Measurements from ENCODE around the gene SCGB1D1.

The SCGB1D1 gene

GRCh38 chr11:62190011-62190410 is at the start of gene SCGB1D1:
Gene SCGB1D1, plus strand, starts transcription at chr11:62190216. Its CDS starts 69 bp downstream, at chr11:62190285.
- no peak for DNase-seq

DNA sequence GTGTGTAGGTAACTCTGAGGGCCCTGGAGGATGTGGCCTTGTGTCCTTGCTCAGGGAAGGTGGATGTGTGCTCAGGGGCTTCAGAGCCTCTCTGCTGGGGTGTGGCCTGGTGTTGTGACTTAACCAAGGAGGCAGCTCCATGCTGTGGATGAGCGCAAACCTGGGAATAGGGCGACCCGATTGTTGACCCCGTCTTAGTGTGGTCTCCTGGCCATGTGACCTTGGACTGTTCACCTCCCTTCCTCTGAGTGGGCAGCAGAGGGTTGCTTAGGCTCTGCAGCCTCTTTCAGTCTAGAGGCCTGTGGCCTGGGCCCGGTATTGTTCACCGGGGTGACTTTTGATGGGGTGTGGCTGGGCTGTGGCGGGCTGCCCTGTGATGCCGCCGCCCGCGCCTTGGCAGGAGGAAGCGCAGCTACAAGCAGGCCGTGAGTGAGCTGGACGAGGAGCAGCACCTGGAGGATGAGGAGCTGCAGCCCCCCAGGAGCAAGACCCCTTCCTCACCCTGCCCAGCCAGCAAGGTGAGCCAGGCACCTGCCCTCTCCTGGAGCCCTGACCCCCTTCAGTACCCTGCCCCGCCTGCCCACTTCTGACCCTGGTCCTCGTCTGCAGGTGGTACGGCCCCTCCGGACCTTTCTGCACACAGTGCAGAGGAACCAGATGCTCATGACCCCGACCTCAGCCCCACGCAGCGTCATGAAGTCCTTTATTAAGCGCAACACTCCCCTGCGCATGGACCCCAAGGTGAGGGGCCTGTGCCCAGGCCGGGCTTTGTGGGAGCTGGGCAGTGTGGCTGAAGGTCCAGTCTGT is 49.5 kb upstream of the SCGB1D1 start:
- no peak for DNase-seq

DNA sequence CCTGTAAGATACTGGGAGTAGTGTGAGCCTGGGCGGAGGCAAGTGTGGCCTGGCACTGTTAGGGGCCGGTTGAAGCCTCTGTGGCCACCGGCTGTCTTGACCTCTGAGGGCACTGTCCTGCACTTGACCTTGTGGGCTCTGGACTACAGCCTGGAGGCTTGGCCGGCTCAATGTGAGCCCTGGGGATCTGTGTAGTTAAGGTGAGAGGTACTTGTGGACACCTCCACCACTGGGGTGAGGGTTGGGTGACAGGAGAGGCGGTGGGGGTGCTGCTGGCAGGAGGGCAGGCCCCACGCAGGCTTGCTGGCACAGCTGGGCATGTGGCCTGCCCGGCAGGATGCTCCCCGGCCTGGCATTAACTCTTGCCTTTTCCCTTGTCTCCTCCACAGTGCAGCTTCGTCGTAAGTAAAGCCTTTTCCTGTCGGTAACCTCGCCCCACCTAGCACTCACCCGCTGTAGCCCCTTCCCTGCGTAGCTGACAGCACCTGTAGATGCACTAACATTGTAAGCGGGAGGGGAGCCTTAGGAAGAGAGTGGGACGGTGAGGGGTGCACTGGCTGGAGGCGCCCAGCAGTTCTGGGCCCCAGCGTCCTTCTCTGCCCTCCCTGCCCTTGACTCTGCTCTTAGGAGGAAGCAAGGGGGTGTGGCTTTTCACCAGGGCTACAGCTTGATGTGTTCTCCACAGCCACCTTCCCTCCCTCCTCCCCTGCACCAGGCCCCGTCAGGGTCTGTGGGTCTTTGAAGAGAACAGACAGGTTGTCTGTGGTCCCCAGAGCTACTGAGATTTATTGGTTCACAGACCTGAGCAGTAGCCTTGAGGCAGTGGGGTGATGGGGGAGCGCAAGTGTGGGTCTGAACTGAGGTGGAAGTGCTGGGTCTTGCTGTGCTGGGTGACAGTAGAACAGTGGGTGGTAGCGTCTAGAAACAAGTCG is 48.6 kb upstream of the SCGB1D1 start:
- DNase-seq, result no peak

- no peak for DNase-seq
Measured at GRCh38 chr11:62142043-62142375, 48.0 kb upstream of the SCGB1D1 start.

- DNase-seq, result no peak
Measured at GRCh38 chr11:62142921-62143320, 47.1 kb upstream of the SCGB1D1 start.

- no peak for DNase-seq
Measured at GRCh38 chr11:62143727-62144126, 46.3 kb upstream of the SCGB1D1 start.

DNA sequence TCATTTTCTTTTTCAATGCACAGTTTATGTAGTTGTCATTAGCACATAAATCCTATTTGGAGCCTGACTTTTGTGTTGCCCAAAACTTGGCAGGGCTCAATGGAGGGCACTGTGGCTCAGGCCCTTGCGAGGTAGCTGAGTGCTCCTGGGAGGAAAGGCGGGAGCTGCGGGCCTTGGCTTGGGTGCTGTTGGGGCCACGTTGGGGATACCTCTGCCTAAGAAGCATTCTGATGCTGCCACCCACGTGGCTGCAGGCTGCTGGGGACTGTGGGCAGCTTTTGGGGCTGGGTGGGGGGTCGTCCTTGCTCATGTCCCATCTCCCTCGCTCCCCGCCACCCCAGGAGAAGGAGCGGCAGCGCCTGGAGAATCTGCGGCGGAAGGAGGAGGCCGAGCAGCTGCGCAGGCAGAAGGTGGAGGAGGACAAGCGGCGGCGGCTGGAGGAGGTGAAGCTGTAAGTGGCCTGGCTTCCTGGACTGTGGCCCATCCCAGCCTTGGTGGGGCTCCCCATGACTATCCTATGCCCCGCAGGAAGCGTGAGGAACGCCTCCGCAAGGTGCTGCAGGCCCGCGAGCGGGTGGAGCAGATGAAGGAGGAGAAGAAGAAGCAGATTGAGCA is 45.3 kb upstream of the SCGB1D1 start:
- no peak for DNase-seq

GRCh38 chr11:62145261-62145871 is 44.6 kb upstream of the SCGB1D1 start:
- DNase-seq, result no peak

DNA sequence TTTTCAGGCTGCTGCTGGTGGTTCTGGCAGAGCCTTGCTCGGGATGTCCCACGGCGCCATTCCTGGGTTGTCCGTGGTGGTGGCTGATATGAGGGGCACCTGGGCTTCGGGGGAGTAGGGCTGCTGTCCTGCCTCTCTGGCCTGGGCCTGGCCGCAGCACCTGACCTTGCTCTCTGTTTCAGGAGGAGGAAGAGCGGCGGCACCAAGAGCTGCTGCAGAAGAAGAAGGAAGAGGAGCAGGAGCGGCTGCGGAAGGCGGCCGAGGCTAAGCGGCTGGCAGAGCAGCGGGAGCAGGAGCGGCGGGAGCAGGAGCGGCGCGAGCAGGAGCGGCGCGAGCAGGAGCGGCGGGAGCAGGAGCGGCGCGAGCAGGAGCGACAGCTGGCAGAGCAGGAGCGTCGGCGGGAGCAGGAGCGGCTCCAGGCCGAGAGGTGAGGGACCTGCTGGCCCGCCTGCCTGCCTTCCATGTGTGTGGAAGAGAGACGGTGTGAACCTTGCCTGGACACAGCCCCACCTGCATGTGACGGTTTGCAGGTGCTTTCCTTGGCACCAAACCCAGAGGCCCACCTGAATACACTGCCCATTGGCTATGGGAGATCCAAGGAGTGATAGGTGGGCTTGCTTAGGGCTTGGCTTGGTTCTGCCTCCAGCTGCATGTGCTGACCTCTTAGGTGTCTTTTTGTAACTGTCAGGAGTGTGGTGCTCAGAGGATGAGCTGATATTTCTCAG is 43.4 kb upstream of the SCGB1D1 start:
- DNase-seq, result no peak

- no peak for DNase-seq
Measured at GRCh38 chr11:62147545-62147944, 42.5 kb upstream of the SCGB1D1 start.

- DNase-seq, result no peak
Measured at GRCh38 chr11:62148271-62148980, 41.6 kb upstream of the SCGB1D1 start.

DNA sequence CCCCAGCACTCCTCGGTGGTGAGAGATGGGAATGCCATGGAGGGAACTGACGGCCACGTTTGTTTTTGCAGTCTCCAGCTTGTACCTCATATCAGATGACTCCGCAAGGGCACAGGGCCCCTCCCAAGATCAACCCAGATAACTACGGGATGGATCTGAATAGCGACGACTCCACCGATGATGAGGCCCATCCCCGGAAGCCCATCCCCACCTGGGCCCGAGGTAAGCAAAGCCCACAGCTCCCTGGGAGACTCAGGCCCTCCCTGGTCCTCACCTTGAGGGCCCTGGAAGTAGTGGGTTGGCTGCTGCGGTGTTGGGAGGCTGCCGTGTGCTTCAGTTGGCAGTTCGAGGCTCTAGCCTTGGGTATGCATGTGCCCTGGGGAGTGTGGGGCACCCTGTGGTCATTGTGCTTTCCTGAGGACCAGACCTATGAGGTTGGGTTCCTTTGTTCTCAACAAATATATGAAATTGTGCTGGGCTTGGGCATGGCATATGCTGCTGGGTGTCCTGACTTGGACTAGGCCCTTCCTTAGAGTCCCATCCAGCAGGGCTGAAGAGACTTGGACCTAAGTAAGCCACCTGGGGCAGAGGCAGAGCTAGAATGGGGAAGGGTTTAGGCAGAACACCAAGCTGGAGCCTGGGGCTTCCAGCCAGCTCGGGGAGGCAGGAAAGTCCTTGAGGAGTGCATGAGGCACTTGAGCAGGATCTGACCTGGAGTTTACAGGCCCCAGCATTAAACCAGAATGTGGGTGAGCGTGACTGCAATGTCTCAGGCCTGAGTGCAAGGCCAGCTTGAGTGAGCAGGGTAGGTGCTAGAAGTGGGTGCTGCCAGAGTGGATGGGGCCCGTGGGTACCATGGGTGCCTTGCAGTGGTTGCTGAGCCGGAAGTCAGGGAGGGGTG is 39.8 kb upstream of the SCGB1D1 start:
- DNase-seq, result no peak

GRCh38 chr11:62150887-62151736 is 38.9 kb upstream of the SCGB1D1 start:
- DNase-seq, result no peak

DNA sequence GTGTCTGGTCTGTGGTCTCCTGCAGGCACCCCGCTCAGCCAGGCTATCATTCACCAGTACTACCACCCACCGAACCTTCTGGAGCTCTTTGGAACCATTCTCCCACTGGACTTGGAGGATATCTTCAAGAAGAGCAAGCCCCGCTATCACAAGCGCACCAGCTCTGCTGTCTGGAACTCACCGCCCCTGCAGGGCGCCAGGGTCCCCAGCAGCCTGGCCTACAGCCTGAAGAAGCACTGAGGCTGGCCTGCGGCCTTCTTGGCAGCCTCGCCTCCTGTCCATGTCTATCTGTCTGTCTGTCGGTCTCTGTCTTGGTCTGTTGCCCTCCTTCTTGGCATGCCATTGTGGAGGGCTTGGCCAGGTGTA is 38.3 kb upstream of the SCGB1D1 start:
- DNase-seq, result no peak

GRCh38 chr11:62152245-62153086 is 37.5 kb upstream of the SCGB1D1 start:
- no peak for DNase-seq

DNA sequence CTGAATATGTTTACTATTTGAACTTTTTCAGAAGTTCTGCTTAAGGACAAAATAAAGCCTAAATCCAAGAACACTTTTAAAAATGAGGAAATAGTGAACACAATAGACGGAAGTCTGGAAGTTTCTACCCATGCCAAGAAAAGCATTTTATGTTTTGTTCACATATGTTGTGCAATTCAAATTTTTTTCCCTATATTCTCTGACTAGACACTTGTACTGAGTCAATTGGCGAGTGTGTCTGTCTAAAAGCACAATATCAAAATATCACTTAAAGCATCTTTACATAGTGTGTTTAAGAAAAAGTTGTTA is 37.0 kb upstream of the SCGB1D1 start:
- DNase-seq, result no peak

DNA sequence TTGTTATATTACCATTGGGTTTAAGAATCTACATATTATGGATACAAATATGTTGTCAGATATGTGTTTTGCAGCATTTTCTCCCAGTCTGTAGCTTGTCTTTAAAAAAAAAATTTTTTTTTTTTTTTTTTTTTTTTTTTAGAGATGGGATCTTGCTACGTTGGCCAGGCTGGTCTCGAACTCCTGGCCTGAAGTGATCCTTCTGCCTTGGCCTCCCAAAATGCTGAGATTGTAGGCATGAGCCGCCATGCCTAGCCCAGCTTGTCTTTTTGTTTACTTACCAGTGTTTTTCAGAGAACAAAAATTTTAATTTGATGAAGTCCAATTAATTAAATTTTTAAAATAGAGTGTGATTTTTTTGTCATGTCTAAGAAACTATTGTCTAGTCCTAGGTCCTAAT is 36.4 kb upstream of the SCGB1D1 start:
- no peak for DNase-seq

GRCh38 chr11:62157603-62158002 is 32.4 kb upstream of the SCGB1D1 start:
- DNase-seq, result no peak

- DNase-seq, result no peak
Measured at GRCh38 chr11:62166371-62166770, 23.6 kb upstream of the SCGB1D1 start.
